ENCODE data around the gene EPM2A. TPM values are rescaled to one million over a fixed set of nuclear protein-coding genes. Genes with fewer than 3 reads are reported as not detected.

The EPM2A gene
- total RNA-seq, 3 donors from 2014 or later = 4.7 to 52.4 (median 5.3) TPM

DNA sequence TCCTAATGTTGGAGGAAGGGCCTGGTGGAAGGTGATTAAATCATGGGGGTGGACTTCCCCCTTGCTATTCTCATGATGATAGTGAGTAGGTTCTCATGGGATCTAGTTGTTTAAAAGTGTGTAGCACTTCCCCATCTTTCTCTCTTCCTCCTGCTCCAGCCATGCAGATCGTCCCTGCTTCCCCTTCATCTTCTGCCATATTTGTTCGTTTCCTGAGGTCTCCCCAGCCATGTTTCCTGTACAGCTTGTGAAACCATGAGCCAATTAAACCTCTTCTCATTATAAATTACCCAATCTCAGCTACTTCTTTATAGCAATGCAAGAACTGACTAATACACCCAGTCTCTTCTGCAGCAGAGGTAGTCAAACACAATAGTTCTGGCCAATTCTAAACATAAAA lies 5.4 kb downstream of the EPM2A start:
- ATAC-seq = no peak
- intact Hi-C loops (cut with DNase I, micrococcal nuclease) = loop anchor here in 1 of 2 donors (10.0 kb wide), 1 partner anchor 85 kb away; the partner anchor contains the start of gene FBXO30
- no peaks in the 10 kb centered on the region for H3K36me3 ChIP-seq (ENCODE audit: low read depth)
- no peaks in the 10 kb centered on the region for H3K4me1 ChIP-seq (ENCODE audit: low read depth)
- H3K9me3 ChIP-seq = peaks cover 8% of the 10 kb centered on the region
- H3K4me3 ChIP-seq = no peak overlapping the region
- DNase-seq = no peak
- TF ChIP-seq, protein P1, sequence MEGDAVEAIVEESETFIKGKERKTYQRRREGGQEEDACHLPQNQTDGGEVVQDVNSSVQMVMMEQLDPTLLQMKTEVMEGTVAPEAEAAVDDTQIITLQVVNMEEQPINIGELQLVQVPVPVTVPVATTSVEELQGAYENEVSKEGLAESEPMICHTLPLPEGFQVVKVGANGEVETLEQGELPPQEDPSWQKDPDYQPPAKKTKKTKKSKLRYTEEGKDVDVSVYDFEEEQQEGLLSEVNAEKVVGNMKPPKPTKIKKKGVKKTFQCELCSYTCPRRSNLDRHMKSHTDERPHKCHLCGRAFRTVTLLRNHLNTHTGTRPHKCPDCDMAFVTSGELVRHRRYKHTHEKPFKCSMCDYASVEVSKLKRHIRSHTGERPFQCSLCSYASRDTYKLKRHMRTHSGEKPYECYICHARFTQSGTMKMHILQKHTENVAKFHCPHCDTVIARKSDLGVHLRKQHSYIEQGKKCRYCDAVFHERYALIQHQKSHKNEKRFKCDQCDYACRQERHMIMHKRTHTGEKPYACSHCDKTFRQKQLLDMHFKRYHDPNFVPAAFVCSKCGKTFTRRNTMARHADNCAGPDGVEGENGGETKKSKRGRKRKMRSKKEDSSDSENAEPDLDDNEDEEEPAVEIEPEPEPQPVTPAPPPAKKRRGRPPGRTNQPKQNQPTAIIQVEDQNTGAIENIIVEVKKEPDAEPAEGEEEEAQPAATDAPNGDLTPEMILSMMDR (IDR thresholded peaks at IDR 0.05) = no peak

DNA sequence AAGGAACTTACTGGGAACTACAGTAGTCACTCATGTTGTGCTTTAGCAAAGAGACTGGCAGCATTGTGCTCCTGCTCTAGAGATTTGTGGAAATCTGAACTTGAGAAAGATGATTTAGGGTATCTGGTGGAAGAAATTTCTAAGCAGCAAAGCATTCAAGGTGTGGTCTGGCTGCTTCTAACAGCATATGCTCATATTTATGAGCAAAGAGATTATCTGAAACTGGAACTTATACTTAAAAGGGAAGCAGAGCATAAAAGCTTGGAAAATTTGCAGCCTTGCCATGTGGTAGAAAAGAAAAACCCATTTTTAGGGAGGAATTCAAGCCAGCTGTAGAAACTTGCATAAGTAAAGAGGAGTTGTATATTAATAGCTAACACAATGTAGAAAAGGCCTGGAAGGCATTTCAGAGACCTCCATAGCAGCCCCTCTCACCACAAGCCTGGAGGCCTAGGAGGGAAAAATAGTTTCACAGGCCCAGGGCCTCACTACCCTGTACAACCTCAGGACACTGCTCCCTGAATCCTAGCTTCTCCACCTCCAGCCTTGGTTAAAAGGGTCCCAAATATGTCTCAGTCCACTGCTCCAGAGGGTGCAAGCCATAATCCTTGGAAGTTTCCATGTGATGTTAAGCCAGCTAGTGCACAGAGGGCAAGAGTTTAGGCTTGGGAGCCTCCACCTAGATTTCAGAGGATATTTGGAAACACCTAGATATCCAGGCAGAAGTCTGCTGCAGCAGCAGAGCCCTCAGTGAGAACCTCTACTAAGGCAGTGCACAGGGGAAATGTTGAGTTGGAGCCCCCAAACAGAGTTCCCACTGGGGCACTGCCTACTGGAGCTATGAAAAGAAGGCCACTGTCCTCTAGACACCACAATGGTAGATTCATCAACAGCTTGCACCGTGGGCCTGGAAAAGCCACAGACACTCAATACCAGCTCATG lies 6.6 kb downstream of the EPM2A start:
- H3K4me1 ChIP-seq (ENCODE audit: low read depth) = no peaks in the 10 kb centered on the region
- H3K4me3 ChIP-seq = no peak overlapping the region
- DNase-seq = no peak
- TF ChIP-seq, protein P1 (IDR thresholded peaks at IDR 0.05) = no peak
- intact Hi-C loops (cut with DNase I, micrococcal nuclease) = no loop called here
- H3K9me3 ChIP-seq = peaks cover 8% of the 10 kb centered on the region
- no peak for ATAC-seq
- H3K36me3 ChIP-seq (ENCODE audit: low read depth) = no peaks in the 10 kb centered on the region

DNA sequence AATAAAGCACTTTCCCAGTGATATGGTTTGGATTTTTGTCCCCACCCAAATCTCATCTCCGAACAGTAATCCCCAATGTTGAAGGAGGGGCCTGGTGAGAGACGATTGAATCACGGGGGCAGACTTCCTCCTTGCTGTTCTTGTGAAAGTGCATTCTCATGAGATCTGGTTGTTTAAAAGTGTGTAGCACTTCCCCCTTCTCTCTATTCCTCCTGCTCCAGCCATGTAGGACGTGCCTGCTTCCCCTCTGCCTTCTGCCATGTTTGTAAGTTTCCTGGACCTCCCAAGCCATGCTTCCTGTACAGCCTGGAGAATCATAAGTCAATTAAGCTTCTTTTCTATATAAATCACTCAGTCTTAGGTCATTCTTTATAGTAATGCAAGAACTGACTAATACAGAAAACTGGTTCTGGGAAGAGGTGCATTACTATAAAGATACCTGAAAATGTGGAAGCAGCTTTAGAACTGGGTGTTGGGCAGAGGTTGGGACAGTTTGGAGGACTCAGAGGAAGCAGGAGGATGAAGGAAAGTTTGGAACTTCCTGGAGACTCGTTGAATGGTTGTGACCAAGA lies 7.4 kb downstream of the EPM2A start:
- TF ChIP-seq, protein P1 (IDR thresholded peaks at IDR 0.05) = no peak
- Histone ChIP-seq H3K4me1 (ENCODE audit: low read depth) (no peaks in the 10 kb centered on the region), H3K36me3 (ENCODE audit: low read depth) (no peaks in the 10 kb centered on the region), H3K4me3 (no peak overlapping the region), H3K9me3 (peaks cover 12% of the 10 kb centered on the region)
- no peak for DNase-seq
- intact Hi-C loops (cut with DNase I, micrococcal nuclease) = no loop called here
- no peak for ATAC-seq

DNA sequence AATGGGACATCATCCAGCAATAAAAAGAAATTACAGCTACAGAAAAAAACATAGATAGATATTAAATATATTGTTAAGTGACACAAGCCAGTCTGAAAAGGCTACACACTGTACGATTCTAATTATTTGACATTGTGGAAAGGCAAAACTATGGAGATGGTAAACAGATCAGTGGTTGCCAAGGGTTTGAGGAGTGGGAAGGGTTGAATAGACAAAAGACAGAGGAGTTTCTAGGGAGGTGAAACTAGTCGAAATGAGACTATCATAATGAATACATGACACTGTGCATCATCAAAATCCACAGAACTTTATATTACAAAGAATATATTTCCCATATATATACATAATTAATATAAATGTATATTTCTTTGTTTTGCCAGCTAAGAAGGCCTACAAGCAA lies 9.8 kb downstream of the EPM2A start:
- Histone ChIP-seq H3K9me3 (peaks cover 17% of the 10 kb centered on the region), H3K4me3 (no peak overlapping the region), H3K36me3 (ENCODE audit: low read depth) (no peaks in the 10 kb centered on the region), H3K4me1 (ENCODE audit: low read depth) (no peaks in the 10 kb centered on the region)
- DNase-seq (no peak), ATAC-seq (no peak)
- intact Hi-C loops (cut with DNase I, micrococcal nuclease) = no loop called here
- TF ChIP-seq, protein P1 (IDR thresholded peaks at IDR 0.05) = no peak

DNA sequence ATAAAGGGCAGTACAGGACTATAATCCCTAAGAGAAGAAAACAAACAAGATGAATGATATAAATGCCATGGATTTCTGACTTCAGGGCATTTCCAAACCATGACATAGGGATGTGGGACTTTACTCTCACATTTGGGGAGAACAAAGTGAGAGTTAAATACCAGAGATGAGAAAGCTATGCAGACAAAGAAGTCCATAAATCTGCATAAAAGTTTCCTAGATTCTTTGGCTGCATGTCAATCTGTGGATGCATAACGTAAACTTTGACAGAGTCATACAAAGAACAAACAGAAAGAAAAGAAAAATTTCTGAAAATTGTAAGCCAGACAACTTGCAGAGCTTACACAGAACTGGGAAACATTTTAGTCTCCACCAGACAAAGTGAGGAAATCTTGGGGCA lies 11.7 kb downstream of the EPM2A start:
- TF ChIP-seq, protein P1 (IDR thresholded peaks at IDR 0.05) = no peak
- Histone ChIP-seq H3K4me3 (no peak overlapping the region), H3K36me3 (ENCODE audit: low read depth) (no peaks in the 10 kb centered on the region), H3K9me3 (peaks cover 11% of the 10 kb centered on the region), H3K4me1 (ENCODE audit: low read depth) (no peaks in the 10 kb centered on the region)
- intact Hi-C loops (cut with DNase I, micrococcal nuclease) = no loop called here
- no peak for ATAC-seq
- no peak for DNase-seq

Measured in mucosa of descending colon (tissue), 3 donors.